Common myeloid progenitor, CD34-positive (primary cell): ENCODE measurements around the gene VAPA.

ENCODE experiments used
- CTCF ChIA-PET: fragments of 350-600 bp; sonication (Branson Sonifier 250); formaldehyde crosslinking; loops from one replicate; lab custom pipeline; 2021; ENCODE audit warnings: antibody characterized with exemption; lab: Charles Lee
- POLR2A ChIA-PET: fragments of 350-600 bp; sonication (Branson Sonifier 250); formaldehyde crosslinking; loops from one replicate; lab custom pipeline; 2021; ENCODE audit warnings: antibody characterized with exemption; lab: Charles Lee
- DNase-seq, 3 donors: peaks; one replicate each; pipeline versions ENCODE4 v3.0.0 to v3.0.0-alpha.2; 2013
- H3K27ac ChIP-seq, 2 experiments: 1 replicate in 1 of 2; 2 replicates in 1 of 2; pipeline ENCODE4 v1.7.0; 2013; ENCODE audit warnings: inconsistent platforms in 2 of 2, low read length in 2 of 2, mild to moderate bottlenecking in 2 of 2, low read depth in 1 of 2, moderate library complexity in 1 of 2; ENCODE audit not compliant: severe bottlenecking in 2 of 2, insufficient read depth in 1 of 2, poor library complexity in 1 of 2
- H3K27me3 ChIP-seq, 5 experiments: replicated peaks in 2 of 5; 1 replicate in 3 of 5; 2 replicates in 2 of 5; pipeline versions ENCODE4 v1.6.1 to v1.7.0; 2013; ENCODE audit warnings: low read length in 4 of 5, mild to moderate bottlenecking in 2 of 5, moderate library complexity in 2 of 5, inconsistent platforms in 1 of 5; ENCODE audit not compliant: insufficient read depth in 5 of 5, control insufficient read depth in 4 of 5
- H3K36me3 ChIP-seq, 4 experiments: 1 replicate in 2 of 4; 2 replicates in 2 of 4; pipeline versions ENCODE4 v1.6.1 to v1.7.0; 2013; ENCODE audit warnings: low read length in 3 of 4, control low read depth in 1 of 4, mild to moderate bottlenecking in 1 of 4; ENCODE audit not compliant: control insufficient read depth in 4 of 4, insufficient read depth in 4 of 4
- H3K4me1 ChIP-seq, 4 experiments: 1 replicate in 3 of 4; 2 replicates in 1 of 4; pipeline versions ENCODE4 v1.6.1 to v1.7.1; 2013; ENCODE audit warnings: low read length in 3 of 4, mild to moderate bottlenecking in 3 of 4, control low read depth in 1 of 4, inconsistent platforms in 1 of 4, moderate library complexity in 1 of 4; ENCODE audit not compliant: control insufficient read depth in 4 of 4, insufficient read depth in 4 of 4; ENCODE audit errors: control extremely low read depth in 1 of 4
- H3K4me3 ChIP-seq, 7 experiments: 1 replicate in 4 of 7; 2 replicates in 3 of 7; pipeline versions ENCODE4 v1.5.1 to v1.7.0; 2013; ENCODE audit warnings: mild to moderate bottlenecking in 7 of 7, low read length in 6 of 7, moderate library complexity in 6 of 7, inconsistent platforms in 2 of 7, low read depth in 2 of 7, control low read depth in 1 of 7; ENCODE audit not compliant: insufficient read depth in 4 of 7, control insufficient read depth in 1 of 7; ENCODE audit errors: extremely low read depth in 1 of 7
- H3K9me3 ChIP-seq, 5 experiments: 1 replicate in 4 of 5; 2 replicates in 1 of 5; pipeline versions ENCODE4 v1.6.1 to v1.7.1; 2013; ENCODE audit warnings: low read length in 4 of 5, mild to moderate bottlenecking in 2 of 5, inconsistent platforms in 1 of 5, low read depth in 1 of 5, moderate library complexity in 1 of 5; ENCODE audit not compliant: control insufficient read depth in 4 of 5, insufficient read depth in 2 of 5; ENCODE audit errors: control extremely low read depth in 1 of 5
- WGBS: methylation state at CpG from one replicate; pipeline ENCODE4 v1.1.5; 2013; ENCODE audit not compliant: insufficient coverage; 5-methylcytosine and 5-hydroxymethylcytosine counted together

VAPA gene

GRCh38 chr18:9876867-9877654, 36.8 kb upstream of the VAPA start:
- no peak overlapping the region for H3K4me3 ChIP-seq
- no peaks in the 10 kb centered on the region for H3K4me1 ChIP-seq
- no peaks in the 10 kb centered on the region for H3K27me3 ChIP-seq
- WGBS: 80% methylated on average over 8 of the region's 9 CpGs
- H3K36me3 ChIP-seq: no peaks in the 10 kb centered on the region
- ChIA-PET POLR2A (no interaction called here), CTCF (no interaction called here)
- H3K27ac ChIP-seq: peak overlapping the region in 1 of 2 experiments; percentile 78
- peak; percentile 23 to 81 (median 66) for DNase-seq
- H3K9me3 ChIP-seq: no peaks in the 10 kb centered on the region

- no peak overlapping the region for H3K4me3 ChIP-seq
- H3K4me1 ChIP-seq: no peaks in the 10 kb centered on the region
- H3K27me3 ChIP-seq: no peaks in the 10 kb centered on the region
- no peaks in the 10 kb centered on the region for H3K9me3 ChIP-seq
- no peaks in the 10 kb centered on the region for H3K36me3 ChIP-seq
- ChIA-PET CTCF (no interaction called here), POLR2A (no interaction called here)
- no peak for DNase-seq
- H3K27ac ChIP-seq: peak overlapping the region in 1 of 2 experiments; percentile 78
These were observed 36.2 kb upstream of the VAPA start for GRCh38 chr18:9877655-9878014.

GRCh38 chr18:9878095-9878494, 35.7 kb upstream of the VAPA start:
- ChIA-PET CTCF (no interaction called here), POLR2A (no interaction called here)
- no peaks in the 10 kb centered on the region for H3K27me3 ChIP-seq
- peak overlapping the region in 1 of 2 experiments; percentile 78 for H3K27ac ChIP-seq
- no peak overlapping the region for H3K4me3 ChIP-seq
- WGBS: no CpG with 5 or more reads among the region's 1 CpG
- H3K4me1 ChIP-seq: no peaks in the 10 kb centered on the region
- H3K9me3 ChIP-seq: no peaks in the 10 kb centered on the region
- no peak for DNase-seq
- no peaks in the 10 kb centered on the region for H3K36me3 ChIP-seq

- DNase-seq: no peak
- POLR2A ChIA-PET: no interaction called here
- Histone ChIP-seq H3K27me3 (no peaks in the 10 kb centered on the region), H3K4me1 (no peaks in the 10 kb centered on the region), H3K4me3 (no peak overlapping the region), H3K9me3 (no peaks in the 10 kb centered on the region), H3K27ac (no peak overlapping the region), H3K36me3 (no peaks in the 10 kb centered on the region)
- WGBS: 100% methylated on average over 5 of the region's 6 CpGs
- CTCF ChIA-PET: no interaction called here
These were observed 35.0 kb upstream of the VAPA start for GRCh38 chr18:9878783-9879242.

- H3K4me1 ChIP-seq: no peaks in the 10 kb centered on the region
- CTCF ChIA-PET: interaction anchor here (1.2 to 1.9 kb wide), 2 partner anchors 10 to 14 kb away, joined by 3 to 5 read pairs; no protein-coding TSS in a partner anchor
- no peak for DNase-seq
- POLR2A ChIA-PET: no interaction called here
- WGBS: 100% methylated on average over 5 of the region's 6 CpGs
- no peak overlapping the region for H3K4me3 ChIP-seq
- no peaks in the 10 kb centered on the region for H3K36me3 ChIP-seq
- no peak overlapping the region for H3K27ac ChIP-seq
- no peaks in the 10 kb centered on the region for H3K27me3 ChIP-seq
- H3K9me3 ChIP-seq: no peaks in the 10 kb centered on the region
These were observed 29.7 kb upstream of the VAPA start for GRCh38 chr18:9884090-9884489.

- H3K9me3 ChIP-seq: no peaks in the 10 kb centered on the region
- H3K4me1 ChIP-seq: no peaks in the 10 kb centered on the region
- peak overlapping the region in 1 of 2 experiments; percentile 56 for H3K27ac ChIP-seq
- DNase-seq: no peak
- no peaks in the 10 kb centered on the region for H3K36me3 ChIP-seq
- H3K27me3 ChIP-seq: no peaks in the 10 kb centered on the region
- CTCF ChIA-PET: interaction anchor here (1.2 to 1.9 kb wide), 2 partner anchors 10 to 13 kb away, joined by 3 to 5 read pairs; no protein-coding TSS in a partner anchor
- POLR2A ChIA-PET: no interaction called here
- WGBS: 97% methylated on average over 10 of the region's 12 CpGs
- no peak overlapping the region for H3K4me3 ChIP-seq
These were observed 29.2 kb upstream of the VAPA start for GRCh38 chr18:9884532-9885140.
